Measurements from ENCODE around the gene KRTAP4-16.
A peak's percentile ranks its signal among the peaks of the same experiment; 100 is the strongest.
"Not testable (repeated sequence)": the region's sequence is repeated elsewhere in the genome, so short reads cannot be mapped to it uniquely, and the experiment has no call there.

KRTAP4-16 gene

DNA sequence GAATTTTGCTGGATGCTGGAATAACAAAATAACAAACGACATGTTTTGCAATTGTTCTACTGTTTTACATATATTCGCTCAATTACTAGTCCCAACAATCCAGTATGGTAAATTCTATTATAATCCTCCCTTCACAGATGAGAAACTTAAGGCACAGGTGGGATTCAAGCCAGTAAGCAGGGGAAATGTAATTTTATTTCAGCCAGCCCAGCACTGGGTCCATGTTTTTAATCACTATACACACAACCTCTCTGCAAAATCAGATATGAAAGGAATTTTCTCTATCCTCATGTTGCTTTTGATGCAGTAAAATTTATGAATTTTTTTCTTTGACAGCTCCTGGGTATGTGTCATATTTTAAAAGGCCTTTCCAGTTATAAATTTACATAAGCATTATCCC, 43.3 kb upstream of the KRTAP4-16 start:
- Mint-ChIP-seq H3K27ac (no peak overlapping the region), H3K36me3 (ENCODE audit: low read depth) (peaks cover 14% of the 10 kb centered on the region), H3K9me3 (peaks cover 36% of the 10 kb centered on the region), H3K4me1 (no peaks in the 10 kb centered on the region), H3K27me3 (ENCODE audit: low read depth, poor library complexity) (peaks cover 7% of the 10 kb centered on the region), H3K4me3 (no peak overlapping the region)
- TF ChIP-seq, protein P1, sequence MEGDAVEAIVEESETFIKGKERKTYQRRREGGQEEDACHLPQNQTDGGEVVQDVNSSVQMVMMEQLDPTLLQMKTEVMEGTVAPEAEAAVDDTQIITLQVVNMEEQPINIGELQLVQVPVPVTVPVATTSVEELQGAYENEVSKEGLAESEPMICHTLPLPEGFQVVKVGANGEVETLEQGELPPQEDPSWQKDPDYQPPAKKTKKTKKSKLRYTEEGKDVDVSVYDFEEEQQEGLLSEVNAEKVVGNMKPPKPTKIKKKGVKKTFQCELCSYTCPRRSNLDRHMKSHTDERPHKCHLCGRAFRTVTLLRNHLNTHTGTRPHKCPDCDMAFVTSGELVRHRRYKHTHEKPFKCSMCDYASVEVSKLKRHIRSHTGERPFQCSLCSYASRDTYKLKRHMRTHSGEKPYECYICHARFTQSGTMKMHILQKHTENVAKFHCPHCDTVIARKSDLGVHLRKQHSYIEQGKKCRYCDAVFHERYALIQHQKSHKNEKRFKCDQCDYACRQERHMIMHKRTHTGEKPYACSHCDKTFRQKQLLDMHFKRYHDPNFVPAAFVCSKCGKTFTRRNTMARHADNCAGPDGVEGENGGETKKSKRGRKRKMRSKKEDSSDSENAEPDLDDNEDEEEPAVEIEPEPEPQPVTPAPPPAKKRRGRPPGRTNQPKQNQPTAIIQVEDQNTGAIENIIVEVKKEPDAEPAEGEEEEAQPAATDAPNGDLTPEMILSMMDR (IDR thresholded peaks at IDR 0.05) = no peak
- DNase-seq = no peak

- Mint-ChIP-seq H3K4me3 (no peak overlapping the region), H3K36me3 (ENCODE audit: low read depth) (peaks cover 14% of the 10 kb centered on the region), H3K4me1 (no peaks in the 10 kb centered on the region), H3K27ac (no peak overlapping the region), H3K27me3 (ENCODE audit: low read depth, poor library complexity) (peaks cover 7% of the 10 kb centered on the region), H3K9me3 (peaks cover 37% of the 10 kb centered on the region)
- DNase-seq = no peak
- TF ChIP-seq, protein P1 (IDR thresholded peaks at IDR 0.05) = no peak
These were observed 42.8 kb upstream of the KRTAP4-16 start for GRCh38 chr17:41144846-41145245.

DNA sequence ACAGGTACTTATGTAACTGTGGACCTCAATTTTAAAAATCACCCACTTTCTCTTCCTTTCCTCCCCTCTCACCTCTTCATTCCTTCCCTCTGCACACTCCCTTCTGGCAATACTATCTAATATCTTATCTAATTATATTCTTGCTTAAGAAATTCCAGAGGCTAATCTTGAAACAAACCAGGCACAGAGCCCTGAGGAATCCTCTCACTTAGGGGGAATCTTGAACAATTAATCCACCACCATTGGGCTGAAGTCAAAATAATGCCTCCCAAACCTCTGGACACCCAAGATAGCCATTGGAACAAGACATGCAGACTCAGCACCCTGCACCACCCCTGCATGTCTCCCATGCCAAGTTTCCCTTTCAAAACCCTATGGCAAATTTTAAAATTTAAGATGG, 39.4 kb upstream of the KRTAP4-16 start:
- H3K27me3 Mint-ChIP-seq (ENCODE audit: low read depth, poor library complexity) = peaks cover 8% of the 10 kb centered on the region
- no peak for DNase-seq
- TF ChIP-seq, protein P1 (IDR thresholded peaks at IDR 0.05) = no peak
- H3K36me3 Mint-ChIP-seq (ENCODE audit: low read depth) = peaks cover 14% of the 10 kb centered on the region
- H3K9me3 Mint-ChIP-seq = peaks cover 61% of the 10 kb centered on the region
- H3K27ac Mint-ChIP-seq = no peak overlapping the region
- no peaks in the 10 kb centered on the region for H3K4me1 Mint-ChIP-seq
- H3K4me3 Mint-ChIP-seq = no peak overlapping the region

GRCh38 chr17:41140360-41141131, 38.5 kb upstream of the KRTAP4-16 start, which contains the start of gene KRTAP4-6:
Gene KRTAP4-6, minus strand, starts transcription at chr17:41140544. Its CDS starts 57 bp downstream, at chr17:41140487.
- Mint-ChIP-seq H3K9me3 (peaks cover 62% of the 10 kb centered on the region), H3K4me1 (no peaks in the 10 kb centered on the region), H3K36me3 (ENCODE audit: low read depth) (peaks cover 14% of the 10 kb centered on the region), H3K4me3 (no peak within 1 kb of the TSS), H3K27ac (peak within 1 kb of the TSS; percentile 13), H3K27me3 (ENCODE audit: low read depth, poor library complexity) (peaks cover 8% of the 10 kb centered on the region)
- no peak for DNase-seq
- TF ChIP-seq, protein P1 (IDR thresholded peaks at IDR 0.05) = no peak

- Mint-ChIP-seq H3K27ac (peak overlapping the region; percentile 13), H3K36me3 (ENCODE audit: low read depth) (peaks cover 14% of the 10 kb centered on the region), H3K9me3 (peaks cover 58% of the 10 kb centered on the region)
- not testable (repeated sequence) for H3K4me1 Mint-ChIP-seq; H3K27me3 Mint-ChIP-seq (ENCODE audit: low read depth, poor library complexity); DNase-seq; H3K4me3 Mint-ChIP-seq
These were observed 37.9 kb upstream of the KRTAP4-16 start for GRCh38 chr17:41139865-41140264.

DNA sequence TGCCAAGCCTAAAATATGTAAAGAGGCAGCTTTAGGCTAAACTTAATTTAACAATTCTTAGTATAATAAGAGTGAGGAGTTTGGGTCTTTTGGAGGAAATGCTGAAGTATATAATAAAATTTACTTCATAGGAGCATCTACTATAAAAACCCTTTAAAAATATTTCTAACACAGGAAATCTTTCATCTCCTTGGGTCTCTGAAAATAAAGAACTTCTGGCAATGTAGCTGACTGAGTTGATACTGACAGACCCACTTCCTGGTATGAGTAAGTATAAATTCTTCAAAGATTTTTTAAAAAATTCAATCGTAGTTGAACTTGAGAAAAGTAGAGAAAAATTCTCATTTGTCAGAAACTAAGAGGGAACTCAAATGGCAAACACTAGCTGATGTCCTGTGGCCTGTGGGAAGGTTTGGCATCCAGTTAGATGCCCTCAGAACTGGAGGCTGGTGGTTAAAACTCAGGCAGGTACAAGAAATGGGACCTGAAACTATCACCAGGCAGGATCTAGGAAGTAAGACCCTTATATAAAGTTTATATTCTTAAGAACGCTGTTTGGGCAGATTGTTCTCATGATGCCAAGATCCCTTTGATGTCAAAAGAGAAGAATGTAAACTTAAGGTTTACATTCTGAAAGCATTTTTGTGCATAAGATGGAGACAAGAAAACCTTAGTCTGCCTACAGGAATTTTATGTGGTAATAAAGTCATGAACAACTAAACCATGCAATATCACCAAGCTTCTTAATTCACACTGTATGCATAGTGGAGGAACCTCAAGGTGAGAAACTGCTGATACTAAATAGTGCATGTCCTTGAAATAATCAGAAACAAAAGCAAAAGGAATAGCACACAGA, 32.1 kb upstream of the KRTAP4-16 start:
- Mint-ChIP-seq H3K27ac (no peak overlapping the region), H3K9me3 (peaks cover 20% of the 10 kb centered on the region), H3K4me3 (no peak overlapping the region), H3K27me3 (ENCODE audit: low read depth, poor library complexity) (peaks cover 14% of the 10 kb centered on the region), H3K4me1 (no peaks in the 10 kb centered on the region), H3K36me3 (ENCODE audit: low read depth) (no peaks in the 10 kb centered on the region)
- TF ChIP-seq, protein P1 (IDR thresholded peaks at IDR 0.05) = no peak
- no peak for DNase-seq
